Stimulated activated CD4-positive, alpha-beta T cell treated with anti-CD3 and anti-CD28 coated beads, Interleukin-2, amount 100 ng/mL, for 24 hours (primary cell): Measurements from ENCODE around the gene YARS2.
"Not testable (repeated sequence)": the region's sequence is repeated elsewhere in the genome, so short reads cannot be mapped to it uniquely, and the experiment has no call there.

Experiments
- DNase-seq, 2 donors: peaks; one replicate each; pipeline ENCODE4 v3.0.0-alpha.2; 2020

Gene YARS2

GRCh38 chr12:32743264-32743663 is 12.4 kb downstream of the YARS2 start:
- DNase-seq, result no peak

- no peak for DNase-seq
These were observed 13.6 kb downstream of the YARS2 start for GRCh38 chr12:32742133-32742532.

DNA sequence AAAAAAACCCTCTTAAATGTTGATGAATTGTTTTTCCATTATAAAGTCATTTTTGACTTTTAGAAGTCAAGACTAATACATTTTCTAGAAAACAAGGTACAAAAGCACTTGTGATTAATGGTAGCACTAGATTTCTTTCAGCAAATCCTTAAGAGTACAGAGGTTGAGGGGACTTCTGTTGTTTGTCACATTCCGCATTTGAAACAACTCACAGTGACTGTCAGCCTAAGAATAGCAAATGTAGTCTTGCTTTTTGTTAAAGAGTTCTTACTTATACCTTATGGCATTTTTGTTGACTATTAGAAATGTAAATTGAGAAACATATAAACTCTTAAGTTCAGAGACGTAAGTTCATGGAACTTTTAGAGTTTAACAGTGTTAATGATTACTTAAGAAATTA is 16.4 kb downstream of the YARS2 start:
- no peak for DNase-seq

GRCh38 chr12:32737715-32738114 is 18.0 kb downstream of the YARS2 start:
- DNase-seq, result no peak

DNA sequence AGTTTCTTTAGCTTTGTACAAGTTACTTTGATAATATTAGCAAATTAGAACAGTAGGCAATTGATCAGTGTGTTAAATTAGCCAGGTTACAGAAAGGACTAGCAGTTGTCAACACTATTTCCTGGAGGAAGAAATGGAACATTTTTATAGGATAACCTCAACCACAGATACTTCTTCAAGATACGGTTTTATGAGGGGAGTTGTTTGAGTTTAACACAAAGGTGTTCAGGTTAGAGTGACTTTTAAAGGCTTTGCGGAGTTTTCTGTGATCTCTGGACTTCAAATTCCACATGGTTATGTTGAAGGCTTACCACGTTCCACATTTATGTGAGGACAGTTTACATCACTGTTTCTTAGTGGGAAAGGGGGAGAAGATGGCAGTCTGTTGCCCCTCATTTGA is 19.3 kb downstream of the YARS2 start:
- DNase-seq, result no peak

DNA sequence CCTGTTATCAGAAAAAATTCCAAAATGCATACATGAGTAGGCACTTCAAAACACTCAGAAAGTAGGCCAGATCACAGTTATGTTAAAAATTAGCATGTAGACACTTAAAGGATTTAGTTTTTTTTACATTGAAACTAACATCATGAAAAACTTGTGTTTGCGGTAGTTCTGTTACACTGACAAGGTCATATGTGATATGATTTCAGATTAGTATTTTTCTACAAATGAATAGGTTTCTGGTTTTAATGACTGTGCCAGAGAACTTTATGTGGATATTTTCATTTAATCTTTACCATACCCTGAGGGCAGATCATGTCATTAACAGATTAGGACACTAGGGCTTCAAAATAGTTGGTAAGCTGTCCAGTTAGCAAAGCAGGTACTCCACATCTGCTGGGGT is 20.7 kb downstream of the YARS2 start:
- no peak for DNase-seq

DNA sequence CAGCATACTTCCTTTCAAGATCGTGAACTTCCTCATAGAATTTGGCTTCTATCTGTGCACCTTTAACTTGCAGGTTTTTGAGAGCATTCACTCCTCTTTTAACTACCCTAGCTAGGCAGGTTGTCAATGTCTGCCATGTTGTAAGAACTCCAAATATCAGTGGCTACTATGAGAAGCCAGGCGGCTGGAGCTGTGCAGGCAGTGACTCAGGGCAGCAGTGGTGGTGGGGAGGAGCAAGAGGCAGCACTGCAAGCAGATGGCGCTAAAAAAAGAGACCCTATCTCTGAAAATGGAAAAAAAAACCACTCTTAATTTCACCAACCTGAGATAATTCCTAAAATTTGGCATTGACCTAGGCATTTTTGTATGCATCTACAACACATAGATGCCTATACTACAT is 28.5 kb downstream of the YARS2 start:
- DNase-seq, result no peak

DNA sequence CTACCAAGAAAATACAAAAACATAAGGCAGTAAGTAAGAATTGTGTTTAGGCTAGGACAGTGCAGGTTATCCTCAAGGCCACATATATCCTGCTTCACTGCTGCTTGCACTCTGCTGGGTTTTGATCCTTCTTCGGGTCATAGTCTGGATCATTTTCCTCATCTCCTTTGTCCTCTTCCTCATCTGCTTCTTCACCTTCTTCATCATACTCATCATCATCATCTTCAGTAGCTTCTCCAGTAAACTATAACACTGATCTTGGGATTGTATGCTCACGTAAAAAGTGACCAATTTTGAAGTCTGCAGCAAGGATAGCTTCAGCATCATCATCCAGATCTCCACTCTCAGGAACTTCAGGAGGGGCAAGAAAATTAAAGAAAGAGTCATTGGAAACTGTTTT is 29.4 kb downstream of the YARS2 start:
- DNase-seq, result no peak

GRCh38 chr12:32725308-32725707 is 30.4 kb downstream of the YARS2 start:
- DNase-seq, result not testable (repeated sequence)

- DNase-seq, result no peak
These were observed 36.8 kb downstream of the YARS2 start for GRCh38 chr12:32718926-32719325.

DNA sequence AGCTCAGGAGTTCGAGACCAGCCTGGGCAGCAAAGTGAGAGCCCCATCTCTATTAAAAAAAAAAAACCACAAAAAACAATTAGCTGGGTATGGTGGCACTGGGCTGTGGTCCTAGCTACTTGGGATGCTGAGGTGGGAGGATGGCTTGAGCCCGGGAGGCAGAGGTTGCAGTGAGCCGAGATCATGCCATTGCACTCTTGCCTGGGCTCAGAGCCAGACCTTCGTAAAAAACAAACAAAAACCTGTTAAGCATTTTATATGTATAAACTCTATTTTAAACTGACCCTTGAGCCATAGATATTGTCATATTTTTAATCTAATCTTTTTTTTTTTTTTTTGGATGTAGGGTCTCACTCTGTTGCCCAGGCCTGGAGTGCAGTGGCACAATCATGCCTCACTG is 40.9 kb downstream of the YARS2 start:
- DNase-seq, result no peak

DNA sequence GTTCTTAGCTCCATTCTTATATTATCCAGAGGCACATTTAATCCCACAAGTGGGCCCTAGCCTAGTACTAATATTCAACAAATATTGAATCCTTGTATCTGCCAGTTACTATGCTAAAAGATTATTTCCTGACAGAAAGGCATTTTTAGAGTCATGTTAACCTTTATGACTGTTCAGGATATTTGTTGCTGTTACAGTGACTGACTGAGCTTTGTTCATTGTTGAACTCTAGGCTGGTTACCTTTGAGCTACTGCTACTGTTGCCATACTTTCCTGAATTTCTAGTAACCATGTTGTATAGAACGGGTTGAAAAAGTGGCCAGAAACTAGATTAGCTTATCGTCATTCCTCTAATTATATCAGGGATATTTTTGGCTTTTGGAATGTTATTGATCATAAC is 46.8 kb downstream of the YARS2 start:
- no peak for DNase-seq

- no peak for DNase-seq
These were observed 49.2 kb downstream of the YARS2 start for GRCh38 chr12:32706335-32707024.

DNA sequence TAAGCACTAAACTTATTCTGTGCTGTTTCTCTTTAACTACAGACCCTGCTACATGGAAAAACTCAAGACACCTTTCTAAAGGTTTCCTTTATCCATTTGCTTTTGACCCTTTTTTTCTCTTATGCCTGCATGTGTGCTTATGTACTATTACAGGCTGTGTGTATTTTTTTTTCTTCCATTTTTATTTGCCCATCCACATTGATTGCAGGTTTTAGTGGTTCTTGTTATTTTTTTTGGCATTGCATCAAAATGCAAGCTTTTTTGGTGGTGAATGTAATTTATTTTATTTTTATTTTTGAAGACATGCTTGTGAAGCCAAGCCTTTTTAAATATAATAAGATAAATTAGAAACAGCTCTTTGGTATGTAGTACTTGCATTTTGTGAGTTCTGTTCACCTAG is 49.9 kb downstream of the YARS2 start:
- DNase-seq, result no peak

DNA sequence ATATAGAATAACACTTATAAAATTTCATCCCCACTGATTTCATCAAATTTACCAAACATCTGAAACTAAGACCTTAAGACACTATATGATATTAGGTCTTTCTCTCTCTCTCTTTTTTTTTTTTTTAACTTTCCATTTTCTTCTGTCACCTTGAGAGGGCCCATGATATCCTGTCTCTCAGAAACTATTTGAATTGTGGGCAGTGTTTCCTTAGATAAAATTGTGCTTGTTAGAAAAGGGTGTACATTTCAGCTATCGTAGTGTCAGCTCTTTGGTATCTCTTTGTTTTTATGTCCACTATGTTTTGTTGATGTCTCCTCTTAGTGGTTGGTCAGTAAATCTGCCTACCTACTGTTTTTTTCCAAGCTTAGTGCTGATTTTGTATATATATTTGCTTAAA is 52.8 kb downstream of the YARS2 start:
- no peak for DNase-seq

- DNase-seq, result no peak
These were observed 53.2 kb downstream of the YARS2 start for GRCh38 chr12:32702473-32702872.

DNA sequence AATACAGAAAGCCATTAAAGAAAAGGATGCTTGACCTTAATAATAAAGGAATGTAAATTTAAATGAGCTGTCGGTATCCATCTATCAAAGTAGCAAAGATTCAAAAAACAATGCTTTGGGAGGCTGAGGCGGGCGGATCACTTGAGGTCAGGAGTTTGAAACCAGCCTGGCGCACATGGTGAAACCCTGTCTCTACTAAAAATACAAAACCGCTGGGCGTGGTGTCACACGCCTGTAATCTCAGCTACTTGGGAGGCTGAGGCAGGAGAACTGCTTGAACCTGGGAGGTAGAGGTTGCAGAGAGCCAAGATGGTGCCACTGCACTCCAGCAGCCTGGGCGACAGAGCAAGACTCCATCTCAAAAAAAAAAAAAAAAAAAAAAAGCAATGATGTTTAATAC is 56.3 kb downstream of the YARS2 start:
- DNase-seq, result not testable (repeated sequence)

DNA sequence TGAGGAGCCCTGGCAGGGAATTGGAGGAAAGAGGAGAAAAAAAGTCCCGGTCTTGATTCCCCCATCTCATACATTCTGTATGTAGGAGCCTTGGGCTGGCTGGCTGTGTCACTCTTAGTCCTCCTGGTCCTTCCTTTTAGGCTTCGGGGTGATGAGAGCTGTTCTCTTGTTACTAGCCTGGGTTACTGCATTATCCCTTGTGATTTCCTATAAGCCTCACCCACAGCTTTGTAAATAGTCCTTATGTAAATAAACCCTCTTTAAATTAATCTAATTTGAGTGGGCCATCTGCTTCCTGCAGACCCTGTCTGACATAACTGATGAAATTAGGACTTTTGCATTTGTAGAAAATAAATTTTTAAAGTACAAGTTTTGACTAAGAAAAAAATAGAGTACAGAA is 57.4 kb downstream of the YARS2 start:
- no peak for DNase-seq

DNA sequence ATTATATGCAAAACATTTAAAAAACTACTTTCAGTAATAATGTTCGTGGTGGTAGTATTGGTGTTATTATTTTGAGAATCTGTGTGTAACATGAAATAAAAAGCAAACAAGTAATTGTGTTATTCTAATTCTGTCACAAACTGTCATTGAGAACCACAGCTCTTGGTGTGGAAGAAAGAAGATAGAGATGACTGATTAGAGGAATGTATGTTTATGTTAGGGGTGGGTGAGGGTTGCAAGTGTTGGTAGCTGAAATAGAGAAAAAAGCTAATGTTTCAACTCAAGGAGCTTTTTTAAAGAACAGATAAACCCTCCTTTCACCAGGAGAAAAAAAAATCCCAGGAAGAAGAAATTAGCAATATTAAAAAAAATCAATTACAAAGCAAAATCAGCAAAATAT is 58.3 kb downstream of the YARS2 start:
- DNase-seq, result no peak
